H1 (cell line): ENCODE measurements around the gene KRT34. TPM values are rescaled to one million over a fixed set of nuclear protein-coding genes. Genes with fewer than 3 reads are reported as not detected.

Experiments
- ATF3 ChIP-seq: IDR thresholded peaks from 2 replicates; pipeline ENCODE4 v1.6.1; 2011; ENCODE audit warnings: low read depth, mild to moderate bottlenecking, low read length; ENCODE audit not compliant: insufficient read depth
- CBX8 ChIP-seq: fragments of 300-800, 300-1000 bp; sonication (generic); IDR thresholded peaks from 2 replicates; pipeline ENCODE4 v1.7.1; 2016; ENCODE audit warnings: low read depth, low read length, borderline replicate concordance
- HDAC6 ChIP-seq: IDR thresholded peaks from one replicate; pipeline ENCODE4 v1.7.1; 2012; ENCODE audit warnings: low read depth, mild to moderate bottlenecking, inconsistent platforms, low read length, moderate library complexity
- polyA plus RNA-seq, 7 experiments: library from polyadenylated mRNA; depleted of rRNA in 3 of 7; stranded (reverse) in 5 of 7; unstranded in 2 of 7; fragments of >200 nt in 5 of 7; fragments of 200-250 nt in 2 of 7; gene quantifications; 1 replicate in 5 of 7; 2 replicates in 1 of 7; 4 replicates in 1 of 7; pipeline versions ENCODE4 v1.2.1 to v1.2.3, GENCODE V29; 2011 to 2013; ENCODE audit warnings: missing spikeins in 2 of 7, mixed read lengths in 2 of 7
- total RNA-seq: library from RNA; stranded (reverse); fragmentation: NEBNext Ultra II Directional; extraction: Animal tissue kit (Norgen Biotek cat#: 25700); gene quantifications from 2 replicates; pipeline ENCODE4 v1.2.1, GENCODE V29; 2021
- TF ChIP-seq, protein P1 (sequence below): IDR thresholded peaks from 2 replicates; pipeline ENCODE4 v1.6.1; 2012; ENCODE audit warnings: inconsistent platforms

The KRT34 gene
- total and polyA plus RNA-seq, 2 of the 8 experiments (the other 6 are each of a cell fraction or from before 2014, with no cell fraction given): not detected

DNA sequence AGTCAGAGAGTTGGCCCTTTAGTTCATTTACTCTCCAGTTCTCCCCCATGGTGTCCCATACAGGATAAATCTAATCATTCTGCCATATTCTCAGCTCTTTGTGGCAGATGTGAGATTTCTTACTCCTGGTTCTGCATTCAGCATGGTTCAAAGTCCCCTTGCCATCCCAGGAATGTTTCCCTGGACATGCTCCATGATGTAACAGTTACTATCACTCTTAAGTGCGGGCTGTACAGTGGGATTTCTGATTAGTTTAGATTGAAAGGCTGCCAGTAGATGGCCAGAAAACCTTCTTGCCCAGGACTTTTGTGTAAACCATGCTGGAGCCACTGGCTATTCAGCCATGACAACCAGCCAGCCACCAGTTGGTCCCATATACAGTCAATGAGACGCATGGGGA is 31.9 kb upstream of the KRT34 start (continued):
- TF ChIP-seq, protein P1, sequence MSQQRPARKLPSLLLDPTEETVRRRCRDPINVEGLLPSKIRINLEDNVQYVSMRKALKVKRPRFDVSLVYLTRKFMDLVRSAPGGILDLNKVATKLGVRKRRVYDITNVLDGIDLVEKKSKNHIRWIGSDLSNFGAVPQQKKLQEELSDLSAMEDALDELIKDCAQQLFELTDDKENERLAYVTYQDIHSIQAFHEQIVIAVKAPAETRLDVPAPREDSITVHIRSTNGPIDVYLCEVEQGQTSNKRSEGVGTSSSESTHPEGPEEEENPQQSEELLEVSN: no peak
- no peak for TF ChIP-seq CBX8
- no peak for TF ChIP-seq HDAC6
- no peak for TF ChIP-seq ATF3
